Measurements from ENCODE around the gene MTUS2. TPM values are rescaled to one million over a fixed set of nuclear protein-coding genes. Genes with fewer than 3 reads are reported as not detected.

The MTUS2 gene
- total RNA-seq, 1 donor, result 0.36 TPM

DNA sequence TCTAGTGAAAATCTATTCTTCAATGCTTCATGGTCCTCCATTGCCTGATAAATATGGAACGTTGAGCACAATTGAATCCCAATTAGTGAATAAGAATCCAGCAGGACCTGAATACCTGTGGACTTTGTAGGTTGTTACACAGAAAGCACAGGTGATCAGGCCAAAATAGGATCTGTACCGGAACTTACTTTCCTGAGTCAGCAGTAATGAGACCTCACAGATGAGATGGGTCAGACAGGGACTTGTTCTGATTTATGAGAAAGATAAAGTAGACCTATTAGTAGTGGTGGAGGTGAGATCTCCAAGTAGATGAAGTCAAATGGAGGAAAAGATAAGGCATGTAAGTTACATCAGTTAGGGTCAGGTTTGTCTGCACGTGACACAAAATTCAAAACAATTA is 351.1 kb downstream of the MTUS2 start:
- no peak for DNase-seq (ENCODE audit: low read depth)
- TF ChIP-seq, protein P1, sequence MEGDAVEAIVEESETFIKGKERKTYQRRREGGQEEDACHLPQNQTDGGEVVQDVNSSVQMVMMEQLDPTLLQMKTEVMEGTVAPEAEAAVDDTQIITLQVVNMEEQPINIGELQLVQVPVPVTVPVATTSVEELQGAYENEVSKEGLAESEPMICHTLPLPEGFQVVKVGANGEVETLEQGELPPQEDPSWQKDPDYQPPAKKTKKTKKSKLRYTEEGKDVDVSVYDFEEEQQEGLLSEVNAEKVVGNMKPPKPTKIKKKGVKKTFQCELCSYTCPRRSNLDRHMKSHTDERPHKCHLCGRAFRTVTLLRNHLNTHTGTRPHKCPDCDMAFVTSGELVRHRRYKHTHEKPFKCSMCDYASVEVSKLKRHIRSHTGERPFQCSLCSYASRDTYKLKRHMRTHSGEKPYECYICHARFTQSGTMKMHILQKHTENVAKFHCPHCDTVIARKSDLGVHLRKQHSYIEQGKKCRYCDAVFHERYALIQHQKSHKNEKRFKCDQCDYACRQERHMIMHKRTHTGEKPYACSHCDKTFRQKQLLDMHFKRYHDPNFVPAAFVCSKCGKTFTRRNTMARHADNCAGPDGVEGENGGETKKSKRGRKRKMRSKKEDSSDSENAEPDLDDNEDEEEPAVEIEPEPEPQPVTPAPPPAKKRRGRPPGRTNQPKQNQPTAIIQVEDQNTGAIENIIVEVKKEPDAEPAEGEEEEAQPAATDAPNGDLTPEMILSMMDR (IDR thresholded peaks at IDR 0.05; ENCODE audit: insufficient read depth, low read length), result no peak
- H3K4me3 ChIP-seq (ENCODE audit: low read depth, low read length), result no peak overlapping the region

DNA sequence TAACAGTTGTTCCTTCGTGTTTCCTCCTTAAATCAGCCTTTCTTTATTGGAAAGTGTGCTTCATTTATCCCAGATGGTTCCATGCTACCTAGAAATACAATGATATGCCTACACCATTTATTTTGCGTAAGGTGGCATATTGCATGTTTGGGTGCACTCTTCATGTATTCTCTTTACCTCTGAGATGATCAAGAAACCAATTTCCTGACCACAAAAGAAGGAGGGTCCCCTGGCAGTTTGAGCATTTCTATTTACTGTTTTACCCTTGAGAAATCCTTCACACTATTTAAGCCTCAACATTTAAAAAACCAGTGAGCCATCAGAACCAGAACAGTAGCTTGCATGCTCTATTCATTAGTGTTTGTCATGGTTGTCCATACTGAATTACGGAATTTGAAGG is 354.0 kb downstream of the MTUS2 start:
- H3K4me3 ChIP-seq (ENCODE audit: low read depth, low read length), result no peak overlapping the region

DNA sequence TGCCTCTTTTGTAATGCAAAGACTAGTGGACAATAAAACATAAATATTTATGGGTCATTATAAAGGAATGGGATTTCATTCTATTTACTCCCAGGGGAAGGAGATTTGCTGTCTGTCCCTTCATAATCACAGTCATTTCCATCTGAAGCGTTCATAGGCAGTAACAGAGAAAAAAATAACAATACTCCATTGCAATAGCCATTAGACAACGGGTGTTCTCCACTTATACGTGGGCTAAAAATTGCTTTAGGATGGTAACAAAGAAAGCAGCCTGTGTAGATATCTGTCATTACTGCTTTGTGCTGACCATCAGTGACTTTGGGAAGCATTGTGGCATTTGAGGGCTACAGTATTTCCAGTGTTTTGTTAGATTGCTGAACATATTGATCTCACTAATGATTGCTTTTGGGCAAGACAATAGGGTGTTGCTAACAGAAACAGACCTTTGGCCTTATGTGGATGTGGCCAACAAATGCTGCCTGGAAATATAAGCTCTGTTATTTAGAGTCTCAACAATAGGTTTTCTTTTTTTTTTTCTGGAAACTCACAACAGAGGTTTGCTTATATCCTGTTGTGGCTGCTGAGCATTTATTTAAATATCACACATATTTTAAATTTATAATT is 355.2 kb downstream of the MTUS2 start:
- no peak for DNase-seq (ENCODE audit: low read depth)
- TF ChIP-seq, protein P1 (IDR thresholded peaks at IDR 0.05; ENCODE audit: insufficient read depth, low read length), result no peak
- H3K4me3 ChIP-seq (ENCODE audit: low read depth, low read length), result no peak overlapping the region

More for the DNA sequence above, 354.0 kb downstream of the MTUS2 start:
- no peak for DNase-seq (ENCODE audit: low read depth)
- TF ChIP-seq, protein P1 (IDR thresholded peaks at IDR 0.05; ENCODE audit: insufficient read depth, low read length), result no peak

DNA sequence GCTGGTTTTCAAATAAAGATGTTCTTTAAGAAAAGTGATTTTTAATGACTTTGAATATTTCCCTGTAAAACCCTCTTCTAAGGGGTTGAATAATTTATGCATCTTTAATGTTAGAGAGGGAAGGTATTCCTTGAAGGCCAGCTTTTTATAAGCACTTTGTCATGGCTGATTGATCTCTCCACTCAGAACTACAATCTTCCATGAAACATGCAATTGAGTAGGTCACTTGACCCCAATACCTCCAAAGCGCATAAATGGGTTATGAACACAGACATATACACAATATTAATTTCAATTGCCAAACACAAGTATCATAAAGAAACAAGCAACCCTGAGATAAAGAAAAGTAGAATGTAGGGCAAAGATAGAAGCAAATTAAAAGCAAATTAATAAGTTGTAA is 359.9 kb downstream of the MTUS2 start:
- no peak for DNase-seq (ENCODE audit: low read depth)
- no peak overlapping the region for H3K4me3 ChIP-seq (ENCODE audit: low read depth, low read length)
- TF ChIP-seq, protein P1 (IDR thresholded peaks at IDR 0.05; ENCODE audit: insufficient read depth, low read length), result no peak

DNA sequence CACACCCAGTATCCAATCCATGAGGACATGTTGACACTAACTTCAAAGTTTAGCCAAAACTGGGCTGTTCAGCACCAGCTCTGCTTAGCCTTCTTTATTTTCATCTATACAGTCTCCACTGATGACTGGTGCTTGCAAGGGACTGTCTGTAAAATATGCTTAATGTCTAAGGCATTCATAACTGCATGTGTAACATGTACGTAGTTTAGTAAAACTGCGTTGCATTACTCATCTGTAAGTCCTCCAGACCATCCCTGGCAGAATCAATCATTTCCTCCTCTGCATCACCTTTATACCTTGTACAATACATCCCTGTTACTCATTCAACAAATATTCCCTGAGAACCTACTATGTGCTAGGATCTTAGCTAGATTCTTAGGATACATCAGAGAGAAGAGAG is 362.1 kb downstream of the MTUS2 start:
- TF ChIP-seq, protein P1 (IDR thresholded peaks at IDR 0.05; ENCODE audit: insufficient read depth, low read length), result no peak
- H3K4me3 ChIP-seq (ENCODE audit: low read depth, low read length), result no peak overlapping the region
- DNase-seq (ENCODE audit: low read depth), result no peak

DNA sequence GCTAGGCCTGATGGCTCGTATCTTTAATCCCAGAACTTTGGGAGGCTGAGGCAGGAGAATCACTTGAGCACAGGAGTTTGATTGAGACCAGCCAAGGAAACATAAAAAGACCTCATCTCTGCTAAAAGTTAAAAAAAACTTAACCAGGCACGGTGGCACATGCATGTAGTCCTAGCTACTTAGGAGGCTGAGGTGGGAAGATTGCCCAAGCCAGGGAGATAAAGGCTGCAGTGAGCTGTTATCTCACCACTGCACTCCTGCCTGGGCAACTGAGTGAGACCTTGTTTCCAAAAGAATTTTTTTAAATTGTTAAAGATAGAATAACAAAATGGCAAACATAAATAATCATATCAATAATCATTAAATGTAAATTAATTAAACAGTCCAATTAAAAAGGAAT is 365.8 kb downstream of the MTUS2 start:
- no peak overlapping the region for H3K4me3 ChIP-seq (ENCODE audit: low read depth, low read length)
- TF ChIP-seq, protein P1 (IDR thresholded peaks at IDR 0.05; ENCODE audit: insufficient read depth, low read length), result no peak
- no peak for DNase-seq (ENCODE audit: low read depth)

DNA sequence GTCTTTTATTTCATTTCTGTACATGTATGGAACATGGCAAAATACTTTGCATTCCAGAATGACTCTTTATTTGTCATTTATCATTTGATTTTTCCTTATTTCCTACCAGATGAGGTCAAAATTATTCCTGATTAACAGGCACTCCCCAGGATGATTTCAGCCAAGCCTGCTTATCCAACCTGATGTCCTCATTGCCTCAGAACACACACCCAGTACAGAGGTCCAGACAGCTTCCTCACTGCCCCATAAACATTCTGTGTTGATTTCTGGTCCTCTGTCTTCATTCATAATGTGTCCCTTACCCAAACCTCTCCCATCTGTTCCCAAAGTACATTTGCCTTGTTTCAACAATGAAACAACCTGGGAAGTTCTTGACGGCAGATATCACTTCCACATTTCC is 367.4 kb downstream of the MTUS2 start:
- H3K4me3 ChIP-seq (ENCODE audit: low read depth, low read length), result no peak overlapping the region
- TF ChIP-seq, protein P1 (IDR thresholded peaks at IDR 0.05; ENCODE audit: insufficient read depth, low read length), result no peak
- no peak for DNase-seq (ENCODE audit: low read depth)

All from fibroblast of the aortic adventitia (primary cell).